ENCODE measurements around the gene WBP2. TPM values are rescaled to one million over a fixed set of nuclear protein-coding genes. Genes with fewer than 3 reads are reported as not detected.

WBP2 gene
- total RNA-seq, 1 experiment from 2014 or later: 72.3 TPM

GRCh38 chr17:75837899-75838298 lies 17.2 kb downstream of the WBP2 start:
- no peaks in the 10 kb centered on the region for H3K36me3 ChIP-seq (ENCODE audit: control insufficient read depth, insufficient read depth, low read length)
- Mint-ChIP-seq H3K4me1 (ENCODE audit: low read depth, unreplicated experiment) (peaks cover 6% of the 10 kb centered on the region), H3K27me3 (ENCODE audit: insufficient read depth, unreplicated experiment) (no peaks in the 10 kb centered on the region), H3K36me3 (ENCODE audit: insufficient read depth, unreplicated experiment) (no peaks in the 10 kb centered on the region), H3K4me3 (ENCODE audit: unreplicated experiment) (no peak overlapping the region), H3K27ac (ENCODE audit: unreplicated experiment) (no peak overlapping the region), H3K9me3 (ENCODE audit: unreplicated experiment) (no peaks in the 10 kb centered on the region)
- no peaks in the 10 kb centered on the region for H3K4me1 ChIP-seq
- CTCF ChIA-PET: interaction anchor here (0.7 kb wide), 1 partner anchor 75 kb away, joined by 3 read pairs; no protein-coding TSS in a partner anchor
- no peak for TF ChIP-seq CTCF (IDR thresholded peaks at IDR 0.05; ENCODE audit: insufficient read depth in 1 of 2, low read depth in 1 of 2, low read length in 1 of 2, severe bottlenecking in 1 of 2, unreplicated experiment in 1 of 2)
- no peak for DNase-seq
- no peaks in the 10 kb centered on the region for H3K9me3 ChIP-seq
- no peaks in the 10 kb centered on the region for H3K27me3 ChIP-seq (replicated peaks; ENCODE audit: control insufficient read depth, insufficient read depth, low read length)
- BruUV-seq (replicated peaks): no TSS peak
- H3K4me3 ChIP-seq (ENCODE audit: low read depth, low read length): no peak overlapping the region
- POLR2A ChIA-PET: interaction anchor here (1.0 kb wide), 1 partner anchor 58 kb away, joined by 5 read pairs; no protein-coding TSS in a partner anchor
- intact Hi-C loops (cut with micrococcal nuclease; ENCODE audit: unreplicated experiment): no loop called here

DNA sequence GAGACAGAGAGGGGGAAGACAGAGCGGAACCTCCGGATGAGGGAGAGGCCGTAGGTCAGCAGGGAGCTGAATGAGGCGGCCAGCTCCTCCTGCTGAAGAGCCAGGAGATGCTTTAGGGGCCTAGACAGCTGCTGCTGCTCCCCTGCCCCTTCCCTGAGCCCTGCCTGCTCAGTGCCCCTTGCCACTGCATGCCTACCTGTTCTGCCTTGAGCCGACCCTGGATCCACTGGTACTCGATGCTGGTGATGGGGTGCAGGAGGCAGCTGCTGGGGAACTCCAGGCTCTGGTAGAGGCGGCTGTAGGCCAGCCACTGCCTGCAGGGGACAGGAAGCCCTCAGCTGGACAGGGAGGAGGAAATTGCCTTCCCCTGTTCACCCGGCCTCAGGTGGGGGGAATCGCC lies 18.5 kb downstream of the WBP2 start:
- H3K36me3 ChIP-seq (ENCODE audit: control insufficient read depth, insufficient read depth, low read length): no peaks in the 10 kb centered on the region
- TF ChIP-seq CTCF (IDR thresholded peaks at IDR 0.05; ENCODE audit: insufficient read depth in 1 of 2, low read depth in 1 of 2, low read length in 1 of 2, severe bottlenecking in 1 of 2, unreplicated experiment in 1 of 2): no peak
- CTCF ChIA-PET: interaction anchor here (0.8 kb wide), 1 partner anchor 22 kb away, joined by 9 read pairs; no protein-coding TSS in a partner anchor
- H3K4me3 Mint-ChIP-seq (ENCODE audit: unreplicated experiment): no peak overlapping the region
- BruUV-seq (replicated peaks): no TSS peak
- H3K4me1 ChIP-seq: no peaks in the 10 kb centered on the region
- H3K27me3 ChIP-seq (replicated peaks; ENCODE audit: control insufficient read depth, insufficient read depth, low read length): no peaks in the 10 kb centered on the region
- H3K27me3 Mint-ChIP-seq (ENCODE audit: insufficient read depth, unreplicated experiment): no peaks in the 10 kb centered on the region
- no peak overlapping the region for H3K4me3 ChIP-seq (ENCODE audit: low read depth, low read length)
- H3K36me3 Mint-ChIP-seq (ENCODE audit: insufficient read depth, unreplicated experiment): no peaks in the 10 kb centered on the region
- H3K27ac Mint-ChIP-seq (ENCODE audit: unreplicated experiment): no peak overlapping the region
- POLR2A ChIA-PET: interaction anchor here (0.6 to 1.1 kb wide), 2 partner anchors 19 to 57 kb away, joined by 3 to 5 read pairs; partner anchors contain the start of gene WBP2
- no peaks in the 10 kb centered on the region for H3K9me3 Mint-ChIP-seq (ENCODE audit: unreplicated experiment)
- no peak for DNase-seq
- intact Hi-C loops (cut with micrococcal nuclease; ENCODE audit: unreplicated experiment): no loop called here
- H3K9me3 ChIP-seq: no peaks in the 10 kb centered on the region
- peaks cover 11% of the 10 kb centered on the region for H3K4me1 Mint-ChIP-seq (ENCODE audit: low read depth, unreplicated experiment)

DNA sequence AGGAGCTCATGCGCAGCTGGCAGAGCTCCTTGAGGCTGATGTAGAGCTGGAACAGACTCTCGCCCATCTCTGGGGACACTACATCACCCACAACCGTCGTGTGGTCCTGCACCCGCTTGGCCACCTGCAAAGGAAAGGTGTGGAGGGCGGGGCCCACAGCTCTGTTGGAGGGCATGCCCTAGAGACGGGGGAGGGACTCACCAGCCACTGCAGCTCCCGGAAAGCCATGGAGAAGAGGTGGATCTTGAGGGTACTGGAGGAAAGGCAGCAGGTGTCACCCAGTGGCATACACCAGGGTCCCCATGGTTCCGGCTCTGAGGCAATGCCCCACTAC lies 19.5 kb downstream of the WBP2 start:
- intact Hi-C loops (cut with micrococcal nuclease; ENCODE audit: unreplicated experiment): no loop called here
- H3K27me3 Mint-ChIP-seq (ENCODE audit: insufficient read depth, unreplicated experiment): no peaks in the 10 kb centered on the region
- no peak for TF ChIP-seq CTCF (IDR thresholded peaks at IDR 0.05; ENCODE audit: insufficient read depth in 1 of 2, low read depth in 1 of 2, low read length in 1 of 2, severe bottlenecking in 1 of 2, unreplicated experiment in 1 of 2)
- DNase-seq: no peak
- no peak overlapping the region for H3K4me3 Mint-ChIP-seq (ENCODE audit: unreplicated experiment)
- H3K9me3 Mint-ChIP-seq (ENCODE audit: unreplicated experiment): no peaks in the 10 kb centered on the region
- ChIA-PET POLR2A (interaction anchor here (1.1 kb wide), 1 partner anchor 56 kb away, joined by 3 read pairs; no protein-coding TSS in a partner anchor), CTCF (interaction anchor here (0.6 to 0.8 kb wide), 2 partner anchors 23 to 34 kb away, joined by 3 to 9 read pairs; no protein-coding TSS in a partner anchor)
- Histone ChIP-seq H3K4me3 (ENCODE audit: low read depth, low read length) (no peak overlapping the region), H3K9me3 (no peaks in the 10 kb centered on the region), H3K4me1 (0 out of 2 replicates have a peak, but pooled peaks cover 4% of the 10 kb centered on the region), H3K27me3 (replicated peaks; ENCODE audit: control insufficient read depth, insufficient read depth, low read length) (no peaks in the 10 kb centered on the region), H3K36me3 (ENCODE audit: control insufficient read depth, insufficient read depth, low read length) (no peaks in the 10 kb centered on the region)
- BruUV-seq (replicated peaks): no TSS peak
- H3K27ac Mint-ChIP-seq (ENCODE audit: unreplicated experiment): no peak overlapping the region
- H3K4me1 Mint-ChIP-seq (ENCODE audit: low read depth, unreplicated experiment): peaks cover 11% of the 10 kb centered on the region
- peaks cover 8% of the 10 kb centered on the region for H3K36me3 Mint-ChIP-seq (ENCODE audit: insufficient read depth, unreplicated experiment)

Measured in Caco-2 (cell line).